Measurements from ENCODE around the gene GRM7. TPM values are rescaled to one million over a fixed set of nuclear protein-coding genes. Genes with fewer than 3 reads are reported as not detected.
A peak's percentile ranks its signal among the peaks of the same experiment; 100 is the strongest.

GRM7 gene
- total and polyA plus RNA-seq, 2 experiments from 2014 or later, result 0.40 TPM; not detected in 1

DNA sequence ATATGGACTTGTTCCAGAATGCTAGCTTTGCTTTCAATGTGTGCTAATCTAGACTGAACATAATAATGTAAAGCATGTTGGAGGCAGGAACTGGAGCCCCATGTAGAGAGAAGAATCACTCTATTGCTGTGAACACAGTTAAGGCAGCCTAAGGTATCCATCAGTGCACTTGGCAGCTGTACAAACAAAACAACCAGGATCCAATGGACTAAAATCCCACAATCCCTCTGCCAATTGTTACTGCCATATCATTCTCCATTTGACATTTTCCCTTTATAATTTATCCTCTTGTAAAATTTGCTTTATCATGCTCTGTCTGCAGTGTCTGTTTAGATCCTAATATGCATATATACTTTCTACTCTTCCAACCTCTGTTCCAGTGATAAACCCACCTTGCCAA, 883.9 kb downstream of the GRM7 start (continued):
- TF ChIP-seq, protein P1, sequence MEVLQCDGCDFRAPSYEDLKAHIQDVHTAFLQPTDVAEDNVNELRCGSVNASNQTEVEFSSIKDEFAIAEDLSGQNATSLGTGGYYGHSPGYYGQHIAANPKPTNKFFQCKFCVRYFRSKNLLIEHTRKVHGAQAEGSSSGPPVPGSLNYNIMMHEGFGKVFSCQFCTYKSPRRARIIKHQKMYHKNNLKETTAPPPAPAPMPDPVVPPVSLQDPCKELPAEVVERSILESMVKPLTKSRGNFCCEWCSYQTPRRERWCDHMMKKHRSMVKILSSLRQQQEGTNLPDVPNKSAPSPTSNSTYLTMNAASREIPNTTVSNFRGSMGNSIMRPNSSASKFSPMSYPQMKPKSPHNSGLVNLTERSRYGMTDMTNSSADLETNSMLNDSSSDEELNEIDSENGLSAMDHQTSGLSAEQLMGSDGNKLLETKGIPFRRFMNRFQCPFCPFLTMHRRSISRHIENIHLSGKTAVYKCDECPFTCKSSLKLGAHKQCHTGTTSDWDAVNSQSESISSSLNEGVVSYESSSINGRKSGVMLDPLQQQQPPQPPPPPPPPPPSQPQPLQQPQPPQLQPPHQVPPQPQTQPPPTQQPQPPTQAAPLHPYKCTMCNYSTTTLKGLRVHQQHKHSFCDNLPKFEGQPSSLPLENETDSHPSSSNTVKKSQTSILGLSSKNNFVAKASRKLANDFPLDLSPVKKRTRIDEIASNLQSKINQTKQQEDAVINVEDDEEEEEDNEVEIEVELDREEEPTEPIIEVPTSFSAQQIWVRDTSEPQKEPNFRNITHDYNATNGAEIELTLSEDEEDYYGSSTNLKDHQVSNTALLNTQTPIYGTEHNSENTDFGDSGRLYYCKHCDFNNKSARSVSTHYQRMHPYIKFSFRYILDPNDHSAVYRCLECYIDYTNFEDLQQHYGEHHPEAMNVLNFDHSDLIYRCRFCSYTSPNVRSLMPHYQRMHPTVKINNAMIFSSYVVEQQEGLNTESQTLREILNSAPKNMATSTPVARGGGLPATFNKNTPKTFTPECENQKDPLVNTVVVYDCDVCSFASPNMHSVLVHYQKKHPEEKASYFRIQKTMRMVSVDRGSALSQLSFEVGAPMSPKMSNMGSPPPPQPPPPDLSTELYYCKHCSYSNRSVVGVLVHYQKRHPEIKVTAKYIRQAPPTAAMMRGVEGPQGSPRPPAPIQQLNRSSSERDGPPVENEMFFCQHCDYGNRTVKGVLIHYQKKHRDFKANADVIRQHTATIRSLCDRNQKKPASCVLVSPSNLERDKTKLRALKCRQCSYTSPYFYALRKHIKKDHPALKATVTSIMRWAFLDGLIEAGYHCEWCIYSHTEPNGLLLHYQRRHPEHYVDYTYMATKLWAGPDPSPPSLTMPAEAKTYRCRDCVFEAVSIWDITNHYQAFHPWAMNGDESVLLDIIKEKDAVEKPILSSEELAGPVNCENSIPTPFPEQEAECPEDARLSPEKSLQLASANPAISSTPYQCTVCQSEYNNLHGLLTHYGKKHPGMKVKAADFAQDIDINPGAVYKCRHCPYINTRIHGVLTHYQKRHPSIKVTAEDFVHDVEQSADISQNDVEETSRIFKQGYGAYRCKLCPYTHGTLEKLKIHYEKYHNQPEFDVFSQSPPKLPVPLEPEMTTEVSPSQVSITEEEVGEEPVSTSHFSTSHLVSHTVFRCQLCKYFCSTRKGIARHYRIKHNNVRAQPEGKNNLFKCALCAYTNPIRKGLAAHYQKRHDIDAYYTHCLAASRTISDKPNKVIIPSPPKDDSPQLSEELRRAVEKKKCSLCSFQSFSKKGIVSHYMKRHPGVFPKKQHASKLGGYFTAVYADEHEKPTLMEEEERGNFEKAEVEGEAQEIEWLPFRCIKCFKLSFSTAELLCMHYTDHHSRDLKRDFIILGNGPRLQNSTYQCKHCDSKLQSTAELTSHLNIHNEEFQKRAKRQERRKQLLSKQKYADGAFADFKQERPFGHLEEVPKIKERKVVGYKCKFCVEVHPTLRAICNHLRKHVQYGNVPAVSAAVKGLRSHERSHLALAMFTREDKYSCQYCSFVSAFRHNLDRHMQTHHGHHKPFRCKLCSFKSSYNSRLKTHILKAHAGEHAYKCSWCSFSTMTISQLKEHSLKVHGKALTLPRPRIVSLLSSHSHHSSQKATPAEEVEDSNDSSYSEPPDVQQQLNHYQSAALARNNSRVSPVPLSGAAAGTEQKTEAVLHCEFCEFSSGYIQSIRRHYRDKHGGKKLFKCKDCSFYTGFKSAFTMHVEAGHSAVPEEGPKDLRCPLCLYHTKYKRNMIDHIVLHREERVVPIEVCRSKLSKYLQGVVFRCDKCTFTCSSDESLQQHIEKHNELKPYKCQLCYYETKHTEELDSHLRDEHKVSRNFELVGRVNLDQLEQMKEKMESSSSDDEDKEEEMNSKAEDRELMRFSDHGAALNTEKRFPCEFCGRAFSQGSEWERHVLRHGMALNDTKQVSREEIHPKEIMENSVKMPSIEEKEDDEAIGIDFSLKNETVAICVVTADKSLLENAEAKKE (CRISPR knock-in tag; IDR thresholded peaks at IDR 0.05), result no peak

DNA sequence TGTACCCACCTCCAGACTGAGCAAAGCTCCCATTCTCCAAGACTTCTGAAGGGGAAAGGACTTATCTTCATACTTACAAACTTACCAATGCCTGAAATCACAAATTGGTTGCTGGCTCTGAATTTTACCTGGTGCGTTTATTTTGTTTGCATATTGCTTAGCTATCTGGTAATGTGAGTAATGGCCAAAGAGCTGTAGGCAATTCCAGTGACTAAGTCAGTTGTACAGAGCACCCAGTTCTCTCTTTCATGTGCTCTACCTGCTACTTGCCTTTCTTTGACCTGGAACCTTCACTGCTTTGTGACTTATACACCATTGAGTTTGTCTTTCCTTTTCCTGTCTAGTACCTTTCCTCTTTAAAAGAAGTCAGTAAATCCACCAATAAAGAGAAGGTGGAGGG, 884.8 kb downstream of the GRM7 start:
- no peak for DNase-seq (ENCODE audit: low spot score)
- H3K4me1 Mint-ChIP-seq, result peaks cover 2% of the 10 kb centered on the region; the same call in 1 of the 3 replicates
- H3K4me3 Mint-ChIP-seq, result no peak overlapping the region
- Histone ChIP-seq H3K9me2 (ENCODE audit: insufficient read depth) (peaks cover 19% of the 10 kb centered on the region), H4K20me1 (replicated peaks; ENCODE audit: insufficient read depth) (no peaks in the 10 kb centered on the region), H3K36me3 (ENCODE audit: insufficient read depth) (no peaks in the 10 kb centered on the region), H3K4me2 (no peak overlapping the region), H3K27me3 (ENCODE audit: insufficient read depth) (no peaks in the 10 kb centered on the region), H3K27ac (ENCODE audit: low read depth) (no peak overlapping the region), H3K79me2 (replicated peaks; ENCODE audit: insufficient read depth) (no peaks in the 10 kb centered on the region), H3K4me1 (ENCODE audit: insufficient read depth) (no peaks in the 10 kb centered on the region), H3F3A (replicated peaks; ENCODE audit: low read depth) (no peaks in the 10 kb centered on the region), H2AFZ (0 out of 2 replicates have a peak overlapping the region, but pooled peaks have one; percentile 10), H3K4me3 (no peak overlapping the region)
- H3K27me3 Mint-ChIP-seq (ENCODE audit: insufficient read depth, low read depth, poor library complexity), result peaks cover 2% of the 10 kb centered on the region
- no peak overlapping the region for H3K27ac Mint-ChIP-seq
- no peaks in the 10 kb centered on the region for H3K9me3 Mint-ChIP-seq
- ATAC-seq, result no peak
- TF ChIP-seq EZH2phosphoT487 (IDR thresholded peaks at IDR 0.05; ENCODE audit: unreplicated experiment) (no peak), ZNF114 (CRISPR knock-in tag; IDR thresholded peaks at IDR 0.05) (no peak), CREB1 (CRISPR knock-in tag; IDR thresholded peaks at IDR 0.05; ENCODE audit: low read depth) (no peak), ZNF331 (CRISPR knock-in tag; IDR thresholded peaks at IDR 0.05; ENCODE audit: low read depth) (no peak)
- TF ChIP-seq, protein P2, sequence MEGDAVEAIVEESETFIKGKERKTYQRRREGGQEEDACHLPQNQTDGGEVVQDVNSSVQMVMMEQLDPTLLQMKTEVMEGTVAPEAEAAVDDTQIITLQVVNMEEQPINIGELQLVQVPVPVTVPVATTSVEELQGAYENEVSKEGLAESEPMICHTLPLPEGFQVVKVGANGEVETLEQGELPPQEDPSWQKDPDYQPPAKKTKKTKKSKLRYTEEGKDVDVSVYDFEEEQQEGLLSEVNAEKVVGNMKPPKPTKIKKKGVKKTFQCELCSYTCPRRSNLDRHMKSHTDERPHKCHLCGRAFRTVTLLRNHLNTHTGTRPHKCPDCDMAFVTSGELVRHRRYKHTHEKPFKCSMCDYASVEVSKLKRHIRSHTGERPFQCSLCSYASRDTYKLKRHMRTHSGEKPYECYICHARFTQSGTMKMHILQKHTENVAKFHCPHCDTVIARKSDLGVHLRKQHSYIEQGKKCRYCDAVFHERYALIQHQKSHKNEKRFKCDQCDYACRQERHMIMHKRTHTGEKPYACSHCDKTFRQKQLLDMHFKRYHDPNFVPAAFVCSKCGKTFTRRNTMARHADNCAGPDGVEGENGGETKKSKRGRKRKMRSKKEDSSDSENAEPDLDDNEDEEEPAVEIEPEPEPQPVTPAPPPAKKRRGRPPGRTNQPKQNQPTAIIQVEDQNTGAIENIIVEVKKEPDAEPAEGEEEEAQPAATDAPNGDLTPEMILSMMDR (conservative IDR thresholded peaks at IDR 0.05; ENCODE audit: low read depth in 2 of 2), result no peak
- H3K36me3 Mint-ChIP-seq (ENCODE audit: low read depth), result no peaks in the 10 kb centered on the region
